A673 (cell line): ENCODE data around the gene KCNK17. TPM values are rescaled to one million over a fixed set of nuclear protein-coding genes. Genes with fewer than 3 reads are reported as not detected.

ENCODE experiments used
- BruUV-seq: library from RNA; stranded (reverse); fragments of 400-500 nt; replicated peaks from 2 replicates; lab custom pipeline; 2021; lab: Mats Ljungman, UMichigan
- CTCF ChIA-PET: fragments of 300-600 bp; sonication (Branson Sonifier 250); formaldehyde crosslinking; loops from one replicate; lab custom pipeline; 2022; ENCODE audit warnings: antibody characterized with exemption; lab: Charles Lee
- POLR2A ChIA-PET: fragments of 300-600 bp; sonication (Branson Sonifier 250); formaldehyde crosslinking; loops from one replicate; lab custom pipeline; 2022; ENCODE audit warnings: antibody characterized with exemption; ENCODE audit not compliant: low non-redundant PET; lab: Charles Lee
- DNase-seq: peaks from one replicate; pipeline ENCODE4 v3.0.0-alpha.2; 2015; ENCODE audit warnings: low spot score
- H3K27ac ChIP-seq: fragments of 200-600 bp; sonication (generic); 2 replicates; pipeline ENCODE4 v1.5.1; 2016; ENCODE audit warnings: mixed run types, low read depth, mild to moderate bottlenecking, mixed read lengths, antibody characterized with exemption, low read length; ENCODE audit not compliant: poor library complexity, severe bottlenecking
- H3K27me3 ChIP-seq: fragments of 200-600 bp; sonication (generic); replicated peaks from 2 replicates; pipeline ENCODE4 v1.6.1; 2017; ENCODE audit warnings: mixed run types, low read depth, mild to moderate bottlenecking, mixed read lengths, antibody characterized with exemption, low read length; ENCODE audit not compliant: insufficient read depth, poor library complexity
- H3K36me3 ChIP-seq: fragments of 200-600 bp; sonication (generic); 2 replicates; pipeline ENCODE4 v1.6.1; 2016; ENCODE audit warnings: mixed run types, mild to moderate bottlenecking, mixed read lengths, antibody characterized with exemption, low read length; ENCODE audit not compliant: insufficient read depth, poor library complexity, severe bottlenecking
- H3K4me1 ChIP-seq: fragments of 200-600 bp; sonication (generic); 2 replicates; pipeline ENCODE4 v1.6.1; 2017; ENCODE audit warnings: mixed run types, mild to moderate bottlenecking, mixed read lengths, antibody characterized with exemption, low read length; ENCODE audit not compliant: insufficient read depth, poor library complexity, severe bottlenecking
- H3K4me3 ChIP-seq: fragments of 200-600 bp; sonication (generic); 2 replicates; pipeline ENCODE4 v1.5.1; 2016; ENCODE audit warnings: low read depth, mixed run types, mild to moderate bottlenecking, mixed read lengths, low read length; ENCODE audit not compliant: poor library complexity, severe bottlenecking
- H3K9me3 ChIP-seq: fragments of 200-600 bp; sonication (generic); 2 replicates; pipeline ENCODE4 v1.6.1; 2016; ENCODE audit warnings: mixed run types, low read depth, mild to moderate bottlenecking, mixed read lengths, antibody characterized with exemption, low read length; ENCODE audit not compliant: poor library complexity, severe bottlenecking
- CTCF ChIP-seq: fragments of 300-800, 200-600 bp; sonication (generic); conservative IDR thresholded peaks from 2 replicates; pipeline ENCODE4 v1.5.1; 2017; ENCODE audit warnings: low read depth, mild to moderate bottlenecking, antibody characterized with exemption, low read length, moderate library complexity, mixed read lengths
- EZH2 ChIP-seq: fragments of 200-600 bp; sonication (generic); IDR thresholded peaks from 2 replicates; pipeline ENCODE4 v1.6.1; 2017; ENCODE audit warnings: borderline replicate concordance, low read depth, mild to moderate bottlenecking, mixed read lengths, antibody characterized with exemption, low read length; ENCODE audit not compliant: poor library complexity, severe bottlenecking
- intact Hi-C: fragments of 100-400 bp; cut with micrococcal nuclease; formaldehyde crosslinking; loops from one replicate; pipeline ENCODE4 v1.10.0; 2022; ENCODE audit not compliant: unreplicated experiment
- total RNA-seq: library from RNA; stranded (reverse); gene quantifications from 2 replicates; pipeline ENCODE4 v1.2.3, GENCODE V29; 2021

Gene KCNK17
- total RNA-seq, 1 experiment from 2014 or later, result not detected

DNA sequence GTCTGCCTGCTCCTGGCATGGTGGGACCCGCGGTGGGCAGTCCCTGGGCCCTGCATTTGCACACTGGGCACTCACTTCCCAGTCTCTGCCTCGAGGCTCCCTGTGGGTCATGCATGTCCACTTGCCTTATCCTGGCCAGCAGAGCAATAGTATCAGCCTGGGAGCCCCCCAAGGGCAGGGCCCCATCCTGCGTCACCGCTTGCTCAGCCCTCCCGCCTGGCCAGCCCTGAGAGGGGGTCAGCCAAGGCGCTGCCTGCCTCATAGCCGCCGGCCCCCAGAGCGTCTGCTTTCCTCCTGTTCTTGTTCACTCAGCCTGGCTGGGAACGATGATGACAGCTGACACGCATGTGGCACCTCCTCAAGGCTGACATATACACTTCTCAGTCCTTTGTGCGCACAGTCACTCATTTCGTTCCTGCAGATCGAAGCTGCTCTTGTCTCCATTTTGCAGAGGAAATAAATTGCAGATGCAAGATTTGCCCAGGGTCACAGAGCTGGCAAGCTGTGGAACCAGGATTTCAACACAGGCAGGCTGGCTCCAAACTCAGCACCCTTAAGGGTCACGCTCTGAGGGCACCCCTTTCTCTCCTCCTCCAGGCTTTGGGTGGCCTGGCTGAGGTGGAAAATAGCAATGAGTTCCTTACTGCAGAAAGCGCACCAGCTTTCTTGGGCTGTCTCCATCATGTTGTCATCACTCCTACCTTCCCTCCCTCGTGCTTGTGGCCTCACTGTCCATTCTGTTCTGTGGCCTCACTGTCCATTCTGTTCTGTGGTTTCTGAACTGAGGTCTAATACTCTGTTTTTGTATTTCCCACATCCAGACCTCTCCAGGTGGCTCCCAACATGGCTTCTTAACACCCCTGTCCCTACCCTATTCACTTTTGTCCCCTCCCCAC, 17.2 kb downstream of the KCNK17 start:
- no TSS peak for BruUV-seq
- POLR2A ChIA-PET, result no interaction called here
- Histone ChIP-seq H3K36me3 (no peaks in the 10 kb centered on the region), H3K4me3 (no peak overlapping the region), H3K9me3 (no peaks in the 10 kb centered on the region), H3K27ac (no peak overlapping the region), H3K27me3 (peaks cover 34% of the 10 kb centered on the region), H3K4me1 (no peaks in the 10 kb centered on the region)
- CTCF ChIA-PET, result no interaction called here
- intact Hi-C loops, result no loop called here
- DNase-seq, result no peak
- TF ChIP-seq EZH2 (no peak), CTCF (no peak)

GRCh38 chr6:39295611-39296011, 18.6 kb downstream of the KCNK17 start:
- DNase-seq, result no peak
- Histone ChIP-seq H3K9me3 (no peaks in the 10 kb centered on the region), H3K36me3 (no peaks in the 10 kb centered on the region), H3K27me3 (peaks cover 45% of the 10 kb centered on the region), H3K4me1 (no peaks in the 10 kb centered on the region), H3K4me3 (no peak overlapping the region), H3K27ac (no peak overlapping the region)
- no TSS peak for BruUV-seq
- intact Hi-C loops, result no loop called here
- ChIA-PET POLR2A (no interaction called here), CTCF (no interaction called here)
- no peak for TF ChIP-seq CTCF
- no peak for TF ChIP-seq EZH2

DNA sequence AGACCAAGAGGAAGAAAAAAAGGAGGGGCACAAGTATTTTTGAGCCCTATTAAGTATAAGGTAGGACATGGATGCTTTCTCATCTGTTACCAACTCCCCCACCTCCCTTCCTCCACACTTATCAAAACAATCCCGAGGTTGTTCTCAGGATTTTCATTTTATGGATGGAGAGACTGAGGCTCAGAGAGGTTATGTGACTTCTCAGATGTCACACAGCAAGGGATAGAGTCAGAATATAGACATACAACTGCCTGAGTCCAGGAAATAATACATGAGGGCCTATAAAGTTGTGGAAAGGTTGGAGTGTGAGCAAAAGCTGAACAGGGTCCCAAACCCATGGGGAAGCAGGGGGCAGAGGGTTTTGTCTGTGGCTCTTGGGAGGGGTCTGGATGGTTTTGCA, 19.3 kb downstream of the KCNK17 start:
- no TSS peak for BruUV-seq
- ChIA-PET POLR2A (no interaction called here), CTCF (no interaction called here)
- Histone ChIP-seq H3K27ac (no peak overlapping the region), H3K9me3 (no peaks in the 10 kb centered on the region), H3K4me3 (no peak overlapping the region), H3K4me1 (no peaks in the 10 kb centered on the region), H3K36me3 (no peaks in the 10 kb centered on the region), H3K27me3 (peaks cover 46% of the 10 kb centered on the region)
- no peak for DNase-seq
- TF ChIP-seq CTCF (no peak), EZH2 (no peak)
- intact Hi-C loops, result no loop called here
